OCI-LY7 (cell line): Measurements from ENCODE around the gene NCF4.

Experiments
- CTCF ChIP-seq: fragments of 200-600 bp; sonication (generic); conservative IDR thresholded peaks from 2 replicates; pipeline ENCODE4 v1.5.1; 2014; ENCODE audit warnings: mild to moderate bottlenecking, antibody characterized with exemption, low read length, moderate library complexity, mixed read lengths
- EZH2phosphoT487 ChIP-seq: fragments of 200-600 bp; sonication (generic); IDR thresholded peaks from 2 replicates; pipeline ENCODE4 v1.6.1; 2018; ENCODE audit warnings: low read depth, borderline replicate concordance, mild to moderate bottlenecking, mixed run types, antibody characterized with exemption, low read length, moderate library complexity, mixed read lengths

- TF ChIP-seq CTCF = no peak
- no peak for TF ChIP-seq EZH2phosphoT487
Measured at GRCh38 chr22:36831206-36831605, 29.6 kb upstream of the NCF4 start.
